Common myeloid progenitor, CD34-positive (primary cell): ENCODE data around the gene TOP3A. TPM values are rescaled to one million over a fixed set of nuclear protein-coding genes. Genes with fewer than 3 reads are reported as not detected.

Experiments
- CTCF ChIA-PET: fragments of 350-600 bp; sonication (Branson Sonifier 250); formaldehyde crosslinking; loops from one replicate; lab custom pipeline; 2021; ENCODE audit warnings: antibody characterized with exemption; lab: Charles Lee
- POLR2A ChIA-PET: fragments of 350-600 bp; sonication (Branson Sonifier 250); formaldehyde crosslinking; loops from one replicate; lab custom pipeline; 2021; ENCODE audit warnings: antibody characterized with exemption; lab: Charles Lee
- DNase-seq, 3 donors: peaks; one replicate each; pipeline versions ENCODE4 v3.0.0 to v3.0.0-alpha.2; 2013
- H3K27ac ChIP-seq, 2 experiments: 1 replicate in 1 of 2; 2 replicates in 1 of 2; pipeline ENCODE4 v1.7.0; 2013; ENCODE audit warnings: inconsistent platforms in 2 of 2, low read length in 2 of 2, mild to moderate bottlenecking in 2 of 2, low read depth in 1 of 2, moderate library complexity in 1 of 2; ENCODE audit not compliant: severe bottlenecking in 2 of 2, insufficient read depth in 1 of 2, poor library complexity in 1 of 2
- H3K27me3 ChIP-seq, 5 experiments: replicated peaks in 2 of 5; 1 replicate in 3 of 5; 2 replicates in 2 of 5; pipeline versions ENCODE4 v1.6.1 to v1.7.0; 2013; ENCODE audit warnings: low read length in 4 of 5, mild to moderate bottlenecking in 2 of 5, moderate library complexity in 2 of 5, inconsistent platforms in 1 of 5; ENCODE audit not compliant: insufficient read depth in 5 of 5, control insufficient read depth in 4 of 5
- H3K36me3 ChIP-seq, 4 experiments: 1 replicate in 2 of 4; 2 replicates in 2 of 4; pipeline versions ENCODE4 v1.6.1 to v1.7.0; 2013; ENCODE audit warnings: low read length in 3 of 4, control low read depth in 1 of 4, mild to moderate bottlenecking in 1 of 4; ENCODE audit not compliant: control insufficient read depth in 4 of 4, insufficient read depth in 4 of 4
- H3K4me1 ChIP-seq, 4 experiments: 1 replicate in 3 of 4; 2 replicates in 1 of 4; pipeline versions ENCODE4 v1.6.1 to v1.7.1; 2013; ENCODE audit warnings: low read length in 3 of 4, mild to moderate bottlenecking in 3 of 4, control low read depth in 1 of 4, inconsistent platforms in 1 of 4, moderate library complexity in 1 of 4; ENCODE audit not compliant: control insufficient read depth in 4 of 4, insufficient read depth in 4 of 4; ENCODE audit errors: control extremely low read depth in 1 of 4
- H3K4me3 ChIP-seq, 7 experiments: 1 replicate in 4 of 7; 2 replicates in 3 of 7; pipeline versions ENCODE4 v1.5.1 to v1.7.0; 2013; ENCODE audit warnings: mild to moderate bottlenecking in 7 of 7, low read length in 6 of 7, moderate library complexity in 6 of 7, inconsistent platforms in 2 of 7, low read depth in 2 of 7, control low read depth in 1 of 7; ENCODE audit not compliant: insufficient read depth in 4 of 7, control insufficient read depth in 1 of 7; ENCODE audit errors: extremely low read depth in 1 of 7
- H3K9me3 ChIP-seq, 5 experiments: 1 replicate in 4 of 5; 2 replicates in 1 of 5; pipeline versions ENCODE4 v1.6.1 to v1.7.1; 2013; ENCODE audit warnings: low read length in 4 of 5, mild to moderate bottlenecking in 2 of 5, inconsistent platforms in 1 of 5, low read depth in 1 of 5, moderate library complexity in 1 of 5; ENCODE audit not compliant: control insufficient read depth in 4 of 5, insufficient read depth in 2 of 5; ENCODE audit errors: control extremely low read depth in 1 of 5
- WGBS: methylation state at CpG from one replicate; pipeline ENCODE4 v1.1.5; 2013; ENCODE audit not compliant: insufficient coverage; 5-methylcytosine and 5-hydroxymethylcytosine counted together
- polyA plus RNA-seq: library from polyadenylated mRNA; unstranded; fragments of 120-200 nt; gene quantifications from one replicate; pipeline ENCODE4 v1.2.1, GENCODE V29; 2013

The TOP3A gene, protein sequence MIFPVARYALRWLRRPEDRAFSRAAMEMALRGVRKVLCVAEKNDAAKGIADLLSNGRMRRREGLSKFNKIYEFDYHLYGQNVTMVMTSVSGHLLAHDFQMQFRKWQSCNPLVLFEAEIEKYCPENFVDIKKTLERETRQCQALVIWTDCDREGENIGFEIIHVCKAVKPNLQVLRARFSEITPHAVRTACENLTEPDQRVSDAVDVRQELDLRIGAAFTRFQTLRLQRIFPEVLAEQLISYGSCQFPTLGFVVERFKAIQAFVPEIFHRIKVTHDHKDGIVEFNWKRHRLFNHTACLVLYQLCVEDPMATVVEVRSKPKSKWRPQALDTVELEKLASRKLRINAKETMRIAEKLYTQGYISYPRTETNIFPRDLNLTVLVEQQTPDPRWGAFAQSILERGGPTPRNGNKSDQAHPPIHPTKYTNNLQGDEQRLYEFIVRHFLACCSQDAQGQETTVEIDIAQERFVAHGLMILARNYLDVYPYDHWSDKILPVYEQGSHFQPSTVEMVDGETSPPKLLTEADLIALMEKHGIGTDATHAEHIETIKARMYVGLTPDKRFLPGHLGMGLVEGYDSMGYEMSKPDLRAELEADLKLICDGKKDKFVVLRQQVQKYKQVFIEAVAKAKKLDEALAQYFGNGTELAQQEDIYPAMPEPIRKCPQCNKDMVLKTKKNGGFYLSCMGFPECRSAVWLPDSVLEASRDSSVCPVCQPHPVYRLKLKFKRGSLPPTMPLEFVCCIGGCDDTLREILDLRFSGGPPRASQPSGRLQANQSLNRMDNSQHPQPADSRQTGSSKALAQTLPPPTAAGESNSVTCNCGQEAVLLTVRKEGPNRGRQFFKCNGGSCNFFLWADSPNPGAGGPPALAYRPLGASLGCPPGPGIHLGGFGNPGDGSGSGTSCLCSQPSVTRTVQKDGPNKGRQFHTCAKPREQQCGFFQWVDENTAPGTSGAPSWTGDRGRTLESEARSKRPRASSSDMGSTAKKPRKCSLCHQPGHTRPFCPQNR
- polyA plus RNA-seq = 25.4 TPM

DNA sequence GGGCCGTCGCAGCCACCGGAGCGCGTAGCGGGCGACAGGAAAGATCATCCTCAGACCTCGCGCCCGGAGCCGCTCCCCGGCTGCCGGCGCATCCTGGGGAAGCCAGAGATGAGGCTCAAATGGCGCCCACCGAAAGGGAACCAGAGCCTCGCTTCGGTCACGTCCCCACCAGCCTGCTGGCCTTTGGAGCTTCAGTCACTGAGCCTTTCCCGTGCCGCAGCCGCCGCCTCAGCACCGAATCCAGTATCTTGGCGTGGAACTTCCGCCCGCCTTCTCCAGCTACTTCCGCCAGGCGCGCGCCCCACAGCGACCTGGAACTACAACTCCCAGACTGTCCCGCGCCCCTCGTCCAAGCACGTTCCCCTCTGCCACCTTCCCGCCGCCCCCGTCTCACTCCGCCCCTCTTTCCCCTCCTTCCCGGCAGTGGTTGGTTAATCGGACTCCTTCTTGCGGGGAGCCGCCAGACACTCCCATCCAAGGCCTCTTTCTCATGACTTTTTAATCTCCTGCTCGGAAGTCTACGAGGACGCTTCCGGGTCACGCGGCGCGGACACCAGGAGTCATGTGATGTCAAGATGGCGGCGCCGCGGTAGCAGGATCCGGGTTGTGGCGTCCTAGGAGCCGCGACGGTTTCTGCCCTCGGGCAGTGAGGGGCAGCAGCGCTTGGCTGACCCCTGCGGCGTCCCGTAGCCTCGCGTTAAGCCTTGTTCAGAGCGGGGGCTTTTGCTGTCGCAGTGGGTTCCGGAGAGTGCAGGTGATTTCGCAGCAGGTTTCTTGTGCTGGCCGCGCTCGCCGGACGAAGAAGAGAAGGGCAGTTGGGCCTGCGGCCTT lies at the start of gene TOP3A, which contains the start of gene SMCR8:
TSS of gene TOP3A (minus strand) at position 264 of the 831 bp plus-strand sequence. CDS start at position 48, 216 bp downstream.
TSS of gene SMCR8 (plus strand) at position 563 of the 831 bp plus-strand sequence. CDS start 497 bp downstream, outside the sequence.
- H3K4me3 ChIP-seq = peak within 1 kb of the TSS; percentile 86 to 98 (median 93)
- POLR2A ChIA-PET = no interaction called here
- peaks cover 0 to 54% (median 30%) of the 10 kb centered on the region in 4 experiments for H3K36me3 ChIP-seq
- peak within 1 kb of the TSS; percentile 94 to 98 for H3K27ac ChIP-seq
- no peaks in the 10 kb centered on the region for H3K27me3 ChIP-seq
- CTCF ChIA-PET = interaction anchor here (1.4 kb wide), 1 partner anchor 14 kb away, joined by 4 read pairs; no protein-coding TSS in a partner anchor
- peak; percentile 98 to 99 (median 99) for DNase-seq
- WGBS = under 1% methylated on average over 70 of the region's 78 CpGs
- H3K4me1 ChIP-seq = peaks cover 20 to 60% (median 45%) of the 10 kb centered on the region in 4 experiments
- no peaks in the 10 kb centered on the region for H3K9me3 ChIP-seq

DNA sequence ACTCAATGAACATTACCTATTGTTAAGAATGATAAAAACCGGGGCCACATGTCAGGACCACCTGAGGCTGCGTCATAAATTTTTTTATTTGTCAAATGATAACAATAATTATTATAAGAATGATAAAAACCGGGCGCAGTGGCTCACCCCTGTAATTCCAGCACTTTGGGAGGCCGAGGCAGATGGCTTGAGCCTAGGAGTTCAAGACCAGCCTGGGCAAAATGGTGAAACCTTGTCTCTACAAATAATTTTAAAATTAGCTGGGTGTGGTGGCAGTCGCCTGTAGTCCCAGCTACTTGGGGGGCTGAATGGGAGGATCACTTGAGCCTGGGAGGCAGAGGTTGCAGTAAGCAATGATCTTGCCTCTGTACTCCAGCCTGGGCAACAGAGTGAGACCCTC lies 49.4 kb upstream of the TOP3A start:
- Histone ChIP-seq H3K4me3 (no peak overlapping the region), H3K36me3 (peaks cover 0 to 3% (median 0%) of the 10 kb centered on the region in 4 experiments), H3K27ac (no peak overlapping the region), H3K4me1 (peaks cover 0 to 13% (median 11%) of the 10 kb centered on the region in 4 experiments), H3K9me3 (no peaks in the 10 kb centered on the region), H3K27me3 (no peaks in the 10 kb centered on the region)
- WGBS = 93% methylated on average over 3 of the region's 6 CpGs
- no peak for DNase-seq
- ChIA-PET CTCF (no interaction called here), POLR2A (no interaction called here)

DNA sequence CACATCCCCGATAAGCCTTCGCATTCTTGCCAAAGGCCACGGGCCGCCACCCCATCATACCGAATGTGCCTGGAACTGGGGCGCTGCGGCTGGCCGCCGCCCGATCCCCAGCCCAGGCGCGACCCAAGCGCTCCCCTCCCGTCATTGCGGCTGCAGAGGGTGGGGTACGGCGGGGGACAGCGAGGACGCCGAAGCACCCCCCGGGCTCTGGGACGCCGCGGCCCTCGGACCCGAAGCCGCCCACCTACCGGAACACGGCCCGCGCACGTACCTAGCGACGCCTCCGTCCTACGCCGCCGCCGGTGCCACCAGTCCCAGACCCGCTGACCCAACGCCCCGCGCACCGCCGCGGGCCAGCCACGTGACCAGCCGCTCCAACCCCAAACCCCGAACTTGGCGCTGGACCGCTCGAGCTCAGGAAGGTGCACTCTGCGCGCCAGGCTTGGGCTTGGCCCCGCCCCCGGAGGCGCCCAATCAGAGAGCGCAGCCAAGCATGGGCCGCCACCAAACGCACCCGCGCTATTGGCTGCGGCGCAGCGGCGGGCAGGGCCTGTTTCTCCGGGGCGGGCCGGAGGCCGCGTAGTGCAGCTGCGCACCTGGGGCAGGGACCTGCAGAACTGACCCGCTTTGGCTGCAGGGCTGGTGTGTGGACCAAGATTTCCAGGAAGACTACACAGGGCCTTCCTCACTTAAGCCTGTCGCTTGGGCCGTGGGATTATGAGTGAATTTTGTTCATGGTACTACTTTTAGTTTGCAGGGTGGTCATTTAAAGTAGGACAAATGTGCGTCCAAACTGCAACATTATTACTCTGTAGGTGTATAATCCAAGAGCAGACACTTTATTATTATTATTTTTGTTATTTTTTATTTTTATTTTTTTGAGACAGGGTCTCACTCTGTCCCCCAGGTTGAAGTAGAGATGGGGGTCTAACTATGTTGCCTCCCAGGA lies 48.6 kb upstream of the TOP3A start, which contains the start of gene SHMT1:
TSS of gene SHMT1 (minus strand) at position 450 of the 949 bp plus-strand sequence. CDS start 7,569 bp downstream, outside the sequence.
- peaks cover 0 to 13% (median 11%) of the 10 kb centered on the region in 4 experiments for H3K4me1 ChIP-seq
- peak within 1 kb of the TSS; percentile 60 to 93 (median 85) for H3K4me3 ChIP-seq
- no peaks in the 10 kb centered on the region for H3K27me3 ChIP-seq
- 0% methylated on average over 48 of the region's 76 CpGs for WGBS
- H3K36me3 ChIP-seq = peaks cover 0 to 5% (median 2%) of the 10 kb centered on the region in 4 experiments
- ChIA-PET POLR2A (no interaction called here), CTCF (no interaction called here)
- no peaks in the 10 kb centered on the region for H3K9me3 ChIP-seq
- peak; percentile 87 to 89 (median 88) for DNase-seq
- peak within 1 kb of the TSS in 1 of 2 experiments; percentile 51 for H3K27ac ChIP-seq

DNA sequence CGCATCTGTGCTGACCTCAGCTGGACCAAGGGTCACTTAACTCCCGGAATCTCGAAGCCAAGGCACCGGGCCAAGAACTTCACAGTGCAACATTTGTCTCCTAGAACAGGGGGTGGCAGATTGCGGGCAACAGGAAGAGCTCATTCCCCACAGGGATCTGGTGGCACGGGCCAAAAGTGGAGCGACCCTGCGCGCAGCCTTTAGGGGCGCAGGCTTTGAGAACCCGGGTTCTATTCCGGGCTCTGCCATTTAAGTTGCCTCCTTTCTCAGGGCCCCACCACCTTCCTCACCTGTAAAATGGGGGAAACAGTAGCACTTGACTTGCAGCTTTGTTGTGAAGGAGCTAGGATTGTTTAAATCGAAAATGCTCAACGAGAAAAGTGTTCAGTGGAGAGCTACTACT lies 47.9 kb upstream of the TOP3A start:
- 17% methylated on average over 5 of the region's 14 CpGs for WGBS
- Histone ChIP-seq H3K36me3 (peaks cover 0 to 6% (median 2%) of the 10 kb centered on the region in 4 experiments), H3K4me3 (peak overlapping the region; percentile 60 to 93 (median 85)), H3K4me1 (peaks cover 0 to 13% (median 11%) of the 10 kb centered on the region in 4 experiments), H3K27me3 (no peaks in the 10 kb centered on the region), H3K27ac (peak overlapping the region in 1 of 2 experiments; percentile 51), H3K9me3 (no peaks in the 10 kb centered on the region)
- CTCF ChIA-PET = no interaction called here
- peak in 2 of 3 donors; percentile 34 to 36 for DNase-seq
- POLR2A ChIA-PET = no interaction called here

DNA sequence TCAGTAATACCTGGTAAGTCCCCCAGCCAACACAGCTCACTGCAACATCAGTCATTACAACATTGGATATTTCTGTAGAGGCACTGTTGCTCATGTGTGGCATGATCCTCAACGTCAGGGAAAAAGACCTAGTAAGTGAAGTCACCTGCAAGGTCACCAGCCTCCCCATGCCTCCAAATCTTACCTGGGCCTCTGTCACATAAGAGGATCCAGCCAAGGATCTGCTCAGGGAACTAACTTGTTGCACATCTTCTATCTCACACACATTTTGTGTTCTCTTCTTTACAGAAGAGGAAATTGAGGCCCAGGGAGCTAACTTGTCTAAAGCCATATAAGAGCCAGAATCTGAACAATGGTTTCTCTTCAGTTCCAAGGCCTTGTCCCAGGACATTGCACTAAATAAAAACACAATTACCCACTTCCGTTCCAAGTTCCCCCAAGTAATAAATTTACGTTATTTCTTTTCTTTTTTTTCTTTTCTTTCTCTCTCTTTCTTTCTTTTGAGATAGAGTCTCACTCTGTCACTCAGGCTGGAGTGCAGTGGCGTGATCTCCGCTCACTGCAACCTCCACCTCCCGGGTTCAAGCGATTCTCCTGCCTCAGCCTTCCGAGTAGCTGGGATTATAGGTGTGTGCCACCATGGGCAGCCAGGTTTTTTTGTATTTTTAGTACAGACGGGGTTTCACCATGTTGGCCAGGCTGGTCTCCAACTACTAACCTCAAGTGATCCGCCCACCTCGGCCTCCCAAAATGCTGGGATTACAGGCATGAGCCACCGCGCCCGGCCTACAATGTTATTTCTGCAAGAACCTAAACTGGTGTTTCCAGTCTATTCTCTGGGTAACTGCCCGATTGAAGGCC lies 47.3 kb upstream of the TOP3A start:
- CTCF ChIA-PET = no interaction called here
- POLR2A ChIA-PET = no interaction called here

More for the DNA sequence above, 47.3 kb upstream of the TOP3A start:
- Histone ChIP-seq H3K27me3 (no peaks in the 10 kb centered on the region), H3K36me3 (peaks cover 0 to 7% (median 3%) of the 10 kb centered on the region in 4 experiments), H3K9me3 (no peaks in the 10 kb centered on the region), H3K4me1 (peaks cover 0 to 13% (median 11%) of the 10 kb centered on the region in 4 experiments), H3K4me3 (peak overlapping the region in 6 of 7 experiments; percentile 65 to 93 (median 88)), H3K27ac (peak overlapping the region in 1 of 2 experiments; percentile 51)
- no peak for DNase-seq
- 80% methylated on average over 10 of the region's 15 CpGs for WGBS
